KG1 (cell line): ENCODE measurements around the gene RIIAD1.
"Not testable (repeated sequence)": the region's sequence is repeated elsewhere in the genome, so short reads cannot be mapped to it uniquely, and the experiment has no call there.

ENCODE experiments used
- DNase-seq: peaks from one replicate; lab custom pipeline; 2025; lab: John Stamatoyannopoulos, UW

Gene RIIAD1

DNA sequence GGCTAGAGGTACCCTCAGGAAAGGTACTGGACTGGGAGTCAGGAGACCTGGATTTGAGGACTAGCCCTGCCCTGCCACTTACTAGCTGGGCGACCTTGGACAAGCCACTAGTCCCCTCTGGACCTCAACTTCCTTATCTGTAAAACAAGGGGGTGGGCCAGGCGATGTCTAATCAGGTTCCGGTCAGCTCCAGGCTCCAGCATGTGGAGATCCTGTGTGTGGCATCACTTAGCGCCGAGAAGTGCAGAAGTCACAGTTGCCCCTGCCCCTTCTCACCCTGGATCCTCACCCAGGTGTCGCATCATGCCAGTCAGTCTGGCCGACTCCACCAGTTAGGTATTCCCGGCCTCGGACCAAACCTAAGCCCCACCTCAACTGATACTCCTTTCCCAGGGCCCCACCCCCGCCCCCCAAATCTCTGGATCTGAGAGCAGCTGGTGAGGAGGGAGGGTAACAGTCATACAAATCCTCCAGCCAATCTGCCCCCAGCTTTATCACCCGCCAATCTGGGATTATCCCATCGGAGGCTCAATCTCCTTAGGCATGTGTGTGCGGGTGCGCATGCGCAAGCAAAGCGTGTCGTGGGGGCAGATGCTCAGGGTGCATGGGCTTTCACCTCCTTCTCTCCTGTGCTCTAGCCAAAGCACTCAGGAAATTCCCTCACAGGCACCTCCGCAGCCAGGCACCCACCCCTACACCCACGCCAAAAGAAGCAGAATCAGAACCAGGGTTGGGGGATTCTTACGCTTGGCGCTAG is 10.1 kb upstream of the RIIAD1 start:
- no peak for DNase-seq

- DNase-seq: no peak
Measured at GRCh38 chr1:151711951-151712350, 9.4 kb upstream of the RIIAD1 start.

DNA sequence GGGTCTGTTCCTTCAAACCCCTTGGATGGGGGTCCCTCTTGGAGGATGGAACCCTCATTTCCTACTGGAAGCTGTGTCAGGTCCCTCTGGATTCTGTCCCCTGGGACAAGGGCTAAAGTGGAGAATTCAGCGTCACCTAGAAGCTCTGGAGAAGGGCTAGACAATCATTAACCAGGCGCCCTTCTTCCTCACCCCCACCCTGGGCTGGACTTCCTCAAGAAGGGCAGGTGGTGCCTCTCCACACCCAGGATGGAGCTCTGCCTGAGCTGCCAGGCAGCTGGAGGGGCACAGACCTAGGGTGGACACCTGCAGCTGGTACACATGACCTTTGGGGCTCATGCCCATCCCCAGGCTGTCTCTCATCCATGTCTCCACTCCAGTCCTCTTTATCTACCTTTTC is 8.3 kb upstream of the RIIAD1 start:
- DNase-seq: no peak

DNA sequence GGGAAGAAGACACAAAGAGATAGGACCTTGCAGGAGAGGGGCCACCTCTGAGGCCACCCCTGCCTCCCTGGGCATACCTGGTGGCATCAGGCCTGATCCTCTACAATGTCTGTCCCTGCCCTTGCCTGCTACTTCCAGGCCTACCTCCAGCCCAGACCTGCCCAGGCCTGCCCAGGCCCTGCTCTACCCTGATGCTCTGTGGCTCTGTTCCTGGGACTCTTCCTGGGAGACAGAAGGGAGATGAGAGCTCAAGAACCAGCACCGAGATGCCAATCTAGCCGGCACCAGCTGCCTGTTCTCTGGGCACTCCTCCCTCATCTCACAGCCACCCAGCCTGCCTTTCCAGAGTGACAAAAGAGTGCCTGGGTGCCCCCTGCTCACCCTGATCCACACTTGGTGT is 7.4 kb upstream of the RIIAD1 start:
- DNase-seq: no peak

DNA sequence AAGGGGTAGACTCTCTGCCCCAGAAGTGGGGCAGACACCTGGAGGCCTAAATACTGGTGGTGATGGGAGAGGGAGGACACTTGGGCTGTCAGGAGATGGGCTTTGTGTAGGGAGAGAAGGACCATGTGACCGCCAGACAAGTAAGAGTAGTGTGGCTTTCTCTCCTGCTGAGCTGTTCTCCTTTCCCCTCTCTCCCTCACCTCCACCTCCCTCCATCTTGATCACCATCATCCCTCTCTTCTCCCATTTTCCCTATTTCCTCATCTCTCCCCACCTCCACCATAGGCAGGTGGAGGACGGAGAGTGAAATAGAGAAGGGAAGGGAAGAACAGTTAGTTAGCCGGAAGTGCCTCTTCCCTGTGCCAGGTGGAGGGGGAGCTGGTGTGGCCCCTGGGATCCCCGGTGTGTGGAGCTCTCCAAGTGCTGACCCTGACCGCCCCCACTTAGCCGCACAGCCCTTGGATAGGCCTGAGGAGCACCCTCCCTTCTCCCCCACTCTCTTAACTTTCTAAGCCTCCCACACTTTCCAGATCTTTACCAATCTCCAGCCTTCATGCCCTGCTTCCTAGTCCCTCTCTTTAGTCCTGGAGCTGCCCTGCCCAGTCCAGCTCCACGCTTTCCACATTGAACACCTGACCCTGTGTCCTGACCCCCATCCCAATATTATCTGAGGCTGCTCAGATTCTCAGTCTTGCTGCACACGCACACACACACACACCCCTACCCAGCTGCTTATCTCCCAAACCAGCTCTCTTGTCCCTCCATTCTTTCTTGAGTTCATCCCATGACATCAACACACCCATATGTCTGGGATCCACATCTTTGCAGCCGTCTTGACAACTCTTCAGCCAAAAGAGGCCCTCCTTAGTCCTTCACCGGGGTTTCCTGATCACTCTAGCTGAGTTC is 6.2 kb upstream of the RIIAD1 start:
- DNase-seq: no peak

- no peak for DNase-seq
Measured at GRCh38 chr1:151715726-151716404, 5.5 kb upstream of the RIIAD1 start.

DNA sequence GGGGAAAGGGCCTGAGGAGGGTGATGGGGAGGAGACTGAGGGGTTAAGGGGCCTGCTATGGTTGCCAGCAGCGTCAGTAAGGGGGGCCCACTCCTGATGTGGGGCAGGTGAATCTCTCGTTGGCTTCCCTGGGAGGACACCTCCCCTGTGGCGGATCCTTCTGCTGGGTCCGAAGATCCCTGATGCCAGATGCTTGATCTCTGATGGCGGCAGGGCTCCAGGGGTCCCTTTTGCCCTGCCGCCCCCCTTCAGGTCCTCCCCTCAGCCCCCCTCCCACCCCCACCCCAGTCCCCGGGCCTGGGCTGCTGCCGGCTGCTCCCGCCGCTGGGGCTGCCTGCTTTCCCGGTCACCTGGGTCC is 4.9 kb upstream of the RIIAD1 start:
- no peak for DNase-seq

DNA sequence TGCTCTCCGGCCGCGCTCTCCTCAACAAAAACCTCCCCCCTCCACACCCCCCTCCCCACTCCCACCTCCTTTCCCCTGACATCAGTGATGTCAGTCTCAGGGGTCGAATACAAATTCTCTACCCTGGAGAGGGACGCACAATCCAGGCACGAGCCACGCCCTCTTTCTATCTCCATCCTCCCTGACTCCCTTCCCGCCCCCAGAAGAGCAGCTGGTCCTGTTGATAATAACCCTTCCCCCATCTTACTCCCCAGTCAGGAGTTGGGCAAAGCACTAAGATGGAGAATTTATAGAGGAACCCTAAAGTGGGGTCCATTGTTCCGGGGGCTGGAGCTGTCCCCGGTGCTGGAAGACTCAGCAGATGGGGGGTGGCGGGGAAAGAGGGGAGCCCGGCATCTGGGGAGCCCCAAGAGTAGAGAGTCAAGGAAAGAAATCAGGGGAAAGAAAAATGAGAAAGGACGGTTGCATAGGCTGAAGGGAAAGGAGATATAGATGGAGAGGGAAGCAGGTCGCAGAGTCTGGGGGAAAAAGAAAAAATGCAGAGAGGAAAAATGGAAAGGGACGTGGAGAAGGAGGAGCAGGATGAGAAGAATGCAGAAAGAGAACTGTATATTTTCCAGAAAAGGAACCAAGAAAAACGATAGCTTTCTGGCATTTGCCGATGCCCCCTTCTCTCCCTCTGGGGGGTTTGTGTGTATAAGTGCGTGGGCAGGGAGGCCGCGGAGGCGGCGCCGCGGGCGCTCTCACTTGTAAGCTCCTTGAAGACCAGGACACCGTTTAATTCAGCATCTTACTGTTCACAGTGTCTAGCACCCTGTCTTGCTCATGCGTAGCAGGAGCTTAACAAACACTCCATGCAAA is 4.3 kb upstream of the RIIAD1 start, which contains the start of gene CELF3:
Gene CELF3, minus strand, starts transcription at position 33 of the 861 bp plus-strand sequence. CDS start 783 bp downstream, outside the sequence.
- DNase-seq: no peak

DNA sequence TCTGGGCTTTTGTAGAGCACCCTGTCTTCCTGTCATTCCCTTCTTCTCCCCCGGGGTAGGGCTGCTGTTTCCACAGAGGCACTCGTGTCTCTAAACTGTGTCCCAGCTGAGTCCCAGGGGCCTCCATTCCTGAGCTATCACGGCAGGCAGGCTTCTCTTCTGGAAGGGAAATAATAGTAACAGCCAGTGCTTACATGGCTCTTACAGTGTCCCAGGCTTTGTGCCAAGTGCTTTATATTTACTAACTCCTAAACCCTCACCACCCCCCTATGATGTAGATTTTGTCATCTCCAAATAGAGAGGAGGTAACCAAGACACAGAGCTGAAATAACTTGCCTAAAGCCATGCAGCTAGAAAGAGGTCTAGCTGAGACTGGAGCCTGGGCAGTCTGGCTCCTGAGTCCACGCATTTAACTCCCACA is 3.3 kb upstream of the RIIAD1 start:
- no peak for DNase-seq

- DNase-seq: no peak
Measured at GRCh38 chr1:151718666-151719065, 2.7 kb upstream of the RIIAD1 start.

DNA sequence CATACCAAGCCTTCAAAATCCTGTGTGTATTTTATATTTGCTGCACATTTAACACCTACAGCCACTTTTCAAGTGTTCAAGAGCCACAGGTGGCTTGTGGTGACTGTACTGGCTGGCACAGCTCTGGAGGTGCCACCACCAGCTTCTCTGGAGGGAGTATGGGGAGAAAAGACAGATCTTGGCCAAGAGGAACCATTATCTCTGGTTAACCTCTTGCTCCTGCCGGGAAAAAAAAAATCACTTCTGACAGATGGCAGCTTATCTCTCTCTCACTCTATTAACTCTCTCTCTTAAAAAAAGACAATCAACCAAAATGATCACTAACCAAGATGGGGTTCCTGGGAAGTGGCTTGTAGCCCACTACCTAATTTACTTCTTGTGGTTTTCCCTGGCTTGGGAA is 1.2 kb upstream of the RIIAD1 start:
- DNase-seq: no peak

DNA sequence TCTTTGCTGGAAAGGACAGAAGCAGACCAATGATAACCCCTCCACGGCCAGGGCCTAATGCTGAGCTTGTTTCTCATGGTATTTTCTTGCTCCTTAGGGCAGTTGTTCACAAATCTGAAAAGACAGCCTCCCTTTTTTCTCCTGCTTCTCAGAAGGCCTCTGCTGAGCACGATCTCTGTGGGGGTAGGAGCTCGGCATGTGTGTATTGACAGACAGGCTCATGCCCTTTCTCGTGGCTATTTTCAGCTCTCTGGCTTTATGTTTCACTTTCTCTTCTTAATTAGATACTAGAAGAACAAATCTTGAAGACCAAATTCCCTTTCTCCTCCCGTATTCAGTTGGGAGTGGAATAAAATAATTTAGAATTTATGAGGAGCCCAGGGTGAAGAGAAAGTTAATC is 768 bp upstream of the RIIAD1 start:
- no peak for DNase-seq

DNA sequence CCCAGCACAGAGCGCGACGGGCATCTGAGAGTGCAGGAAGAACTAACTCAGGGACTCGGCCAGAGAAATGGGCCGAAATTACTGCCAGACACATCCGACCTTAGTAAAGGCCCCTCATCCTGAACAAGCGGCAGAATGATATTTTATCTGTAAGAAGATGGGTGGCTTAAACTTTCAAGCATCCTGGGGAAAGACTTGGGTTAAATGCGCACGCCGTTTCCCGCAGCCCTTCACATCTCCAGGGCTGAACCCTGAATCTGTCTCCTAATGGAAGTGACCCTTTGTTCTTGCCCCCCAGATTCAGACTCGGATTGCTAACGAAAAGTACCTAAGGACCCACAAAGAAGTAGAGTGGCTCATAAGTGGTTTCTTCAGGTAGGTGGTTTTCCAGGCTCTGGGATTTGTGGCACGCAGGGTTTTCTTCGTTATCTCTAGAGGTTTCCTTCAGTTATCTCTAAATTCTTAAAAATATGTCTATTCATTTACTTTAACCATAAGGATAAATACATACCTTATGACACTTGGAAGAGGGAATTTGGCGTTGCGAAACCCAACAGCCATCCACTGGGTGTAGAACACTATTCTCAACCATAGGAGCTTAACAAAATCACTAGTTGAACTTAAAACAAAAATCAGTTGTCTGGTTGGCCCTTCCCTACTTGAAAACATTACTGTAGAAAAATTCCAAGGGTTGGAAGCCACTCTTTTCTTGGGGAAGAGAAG is 627 bp downstream of the RIIAD1 start:
- DNase-seq: no peak

DNA sequence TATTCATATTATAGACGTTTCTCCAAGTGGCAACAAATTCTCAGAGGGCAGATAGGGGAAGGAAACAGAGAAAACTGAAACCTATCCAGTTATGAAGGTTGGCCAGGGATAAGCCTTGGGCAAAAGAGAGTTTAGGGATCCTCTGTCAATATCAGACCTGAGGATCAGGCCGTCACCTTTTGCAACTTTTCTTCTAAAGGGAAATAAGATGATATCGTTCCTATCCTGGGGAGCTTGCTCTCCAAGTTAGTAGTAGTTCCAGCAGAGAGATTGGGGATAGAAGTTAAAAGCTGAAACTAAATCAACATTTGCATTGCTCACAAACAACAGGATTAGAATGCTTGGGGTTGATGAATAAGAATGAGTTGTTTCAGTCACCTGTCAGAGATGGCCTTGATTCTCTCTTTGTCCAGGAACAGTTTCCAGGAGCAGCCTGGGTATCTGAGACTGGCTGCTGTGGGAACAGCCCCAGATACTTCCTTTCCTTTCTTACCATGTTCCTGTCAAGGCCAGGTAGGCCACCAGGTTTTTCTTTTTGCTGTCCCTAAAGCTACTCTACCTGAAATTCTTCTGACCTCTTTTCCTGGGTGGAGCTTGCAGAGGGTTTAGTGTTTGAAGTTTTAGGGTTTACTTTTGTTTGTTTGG is 2.5 kb downstream of the RIIAD1 start:
- DNase-seq: no peak

- no peak for DNase-seq
Measured at GRCh38 chr1:151728151-151729054, 7.1 kb downstream of the RIIAD1 start.

GRCh38 chr1:151729157-151729965 is 8.0 kb downstream of the RIIAD1 start:
- DNase-seq: no peak

DNA sequence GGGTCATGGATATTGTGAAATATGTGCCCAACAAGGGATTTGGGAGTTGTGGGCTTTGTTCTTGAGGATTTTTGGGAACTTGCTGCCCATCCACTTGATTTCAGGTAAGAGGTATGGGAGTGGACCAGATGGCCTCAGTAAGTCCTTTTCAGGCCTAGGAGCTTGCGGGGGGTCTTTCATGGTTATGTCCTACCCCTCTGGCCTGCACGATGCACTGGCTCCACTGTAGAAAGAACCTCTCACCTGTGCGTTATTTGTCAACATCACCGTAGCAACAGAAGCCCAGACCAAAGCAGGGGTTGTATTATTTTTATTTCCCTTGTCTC is 8.6 kb downstream of the RIIAD1 start:
- no peak for DNase-seq

DNA sequence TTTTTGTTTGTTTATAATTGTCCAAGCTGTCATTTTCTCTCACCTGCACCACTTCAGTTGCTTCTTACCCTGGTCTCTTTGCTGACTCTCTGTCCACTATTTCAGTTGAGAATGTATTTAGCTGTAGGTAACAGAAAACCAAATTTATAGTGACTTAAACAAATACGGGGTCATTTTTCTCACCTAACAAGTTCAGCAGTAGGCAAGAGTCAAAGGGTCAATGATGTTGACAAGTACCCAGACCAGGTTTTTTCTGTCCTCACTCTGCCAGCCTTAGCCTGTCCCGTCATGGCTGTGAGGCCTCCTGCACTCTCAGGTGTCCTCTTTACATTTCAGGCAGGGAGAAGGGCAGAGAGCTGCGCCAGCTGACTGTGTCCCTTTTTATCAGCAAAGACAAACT is 11.8 kb downstream of the RIIAD1 start:
- DNase-seq: no peak

DNA sequence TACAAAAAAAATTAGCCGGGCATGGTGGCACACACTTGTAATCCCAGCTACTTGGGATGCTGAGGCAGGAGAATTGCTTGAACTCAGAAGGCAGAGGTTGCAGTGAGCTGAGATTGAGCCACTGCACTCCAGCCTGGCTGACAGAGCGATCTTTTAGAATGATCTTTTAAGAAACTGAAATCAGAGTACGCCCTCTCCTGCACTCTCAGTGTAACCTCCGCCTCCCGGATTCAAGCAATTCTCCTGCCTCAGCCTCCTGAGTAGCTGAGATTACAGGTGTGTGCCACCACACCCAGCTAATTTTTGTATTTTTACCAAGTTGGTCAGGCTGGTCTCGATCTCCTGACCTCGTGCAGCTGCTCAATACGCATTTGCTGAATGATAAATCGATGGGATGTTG is 12.7 kb downstream of the RIIAD1 start:
- DNase-seq: not testable (repeated sequence)
